Testis (tissue), 3 donors: ENCODE measurements around the gene GFPT2. TPM values are rescaled to one million over a fixed set of nuclear protein-coding genes. Genes with fewer than 3 reads are reported as not detected.

Source experiments
- DNase-seq: peaks from one replicate; pipeline ENCODE4 v3.0.0-alpha.2; 2019
- H3K27ac ChIP-seq, 2 donors: fragments of 200-600 bp; sonication (generic); one replicate each; pipeline ENCODE4 v1.5.1; 2019
- H3K27me3 ChIP-seq: fragments of 200-600 bp; sonication (generic); one replicate; pipeline ENCODE4 v1.5.1; 2019
- H3K36me3 ChIP-seq: fragments of 200-600 bp; sonication (generic); one replicate; pipeline ENCODE4 v1.5.1; 2017; ENCODE audit warnings: low read depth; ENCODE audit errors: missing control alignments
- H3K4me1 ChIP-seq: fragments of 200-600 bp; sonication (generic); one replicate; pipeline ENCODE4 v1.5.1; 2019
- H3K4me3 ChIP-seq, 2 donors: fragments of 200-600 bp; sonication (generic); one replicate each; pipeline ENCODE4 v1.5.1; 2017 to 2019
- H3K9me3 ChIP-seq: fragments of 200-600 bp; sonication (generic); one replicate; pipeline ENCODE4 v1.5.1; 2017
- POLR2A ChIP-seq: fragments of 450-650 bp; IDR thresholded peaks from one replicate; pipeline ENCODE4 v1.6.1; 2017; ENCODE audit warnings: antibody characterized with exemption, mild to moderate bottlenecking, moderate library complexity
- WGBS, 2 donors: methylation state at CpG; one replicate each; pipeline ENCODE4 v1.1.5; 2018; 5-methylcytosine and 5-hydroxymethylcytosine counted together
- intact Hi-C: fragments of 100-400 bp; cut with DNase I; formaldehyde crosslinking; loops from one replicate; pipeline ENCODE4 v1.15.1; 2023; ENCODE audit warnings: low total_unique reads
- polyA plus RNA-seq: library from polyadenylated mRNA; stranded (reverse); fragments of 350-450 nt; fragmentation: Illumina TruSeq; extraction: RNeasy Lipid Tissue Mini Kit (QIAGEN cat#74804); gene quantifications from one replicate; pipeline ENCODE4 v1.2.3, GENCODE V29; 2014; ENCODE audit warnings: low read depth, low replicate concordance; ENCODE audit not compliant: insufficient read depth
- total RNA-seq, 2 donors: library from RNA; depleted of rRNA; stranded (reverse); fragments of >200 nt; gene quantifications; one replicate each; pipeline ENCODE4 v1.2.3, GENCODE V29; 2016
- TF ChIP-seq, protein P1 (sequence below), 3 experiments: fragments of 450-650 bp in 2 of 3; fragments of 200-600 bp in 1 of 3; sonication (generic) in 1 of 3; IDR thresholded peaks; one replicate each; pipeline ENCODE4 v1.5.1; 2016 to 2019; ENCODE audit warnings: antibody characterized with exemption in 3 of 3, mild to moderate bottlenecking in 2 of 3, moderate library complexity in 1 of 3

The GFPT2 gene
- total and polyA plus RNA-seq, 3 donors from 2014 or later = 17.6 to 21.7 (median 17.9) TPM

DNA sequence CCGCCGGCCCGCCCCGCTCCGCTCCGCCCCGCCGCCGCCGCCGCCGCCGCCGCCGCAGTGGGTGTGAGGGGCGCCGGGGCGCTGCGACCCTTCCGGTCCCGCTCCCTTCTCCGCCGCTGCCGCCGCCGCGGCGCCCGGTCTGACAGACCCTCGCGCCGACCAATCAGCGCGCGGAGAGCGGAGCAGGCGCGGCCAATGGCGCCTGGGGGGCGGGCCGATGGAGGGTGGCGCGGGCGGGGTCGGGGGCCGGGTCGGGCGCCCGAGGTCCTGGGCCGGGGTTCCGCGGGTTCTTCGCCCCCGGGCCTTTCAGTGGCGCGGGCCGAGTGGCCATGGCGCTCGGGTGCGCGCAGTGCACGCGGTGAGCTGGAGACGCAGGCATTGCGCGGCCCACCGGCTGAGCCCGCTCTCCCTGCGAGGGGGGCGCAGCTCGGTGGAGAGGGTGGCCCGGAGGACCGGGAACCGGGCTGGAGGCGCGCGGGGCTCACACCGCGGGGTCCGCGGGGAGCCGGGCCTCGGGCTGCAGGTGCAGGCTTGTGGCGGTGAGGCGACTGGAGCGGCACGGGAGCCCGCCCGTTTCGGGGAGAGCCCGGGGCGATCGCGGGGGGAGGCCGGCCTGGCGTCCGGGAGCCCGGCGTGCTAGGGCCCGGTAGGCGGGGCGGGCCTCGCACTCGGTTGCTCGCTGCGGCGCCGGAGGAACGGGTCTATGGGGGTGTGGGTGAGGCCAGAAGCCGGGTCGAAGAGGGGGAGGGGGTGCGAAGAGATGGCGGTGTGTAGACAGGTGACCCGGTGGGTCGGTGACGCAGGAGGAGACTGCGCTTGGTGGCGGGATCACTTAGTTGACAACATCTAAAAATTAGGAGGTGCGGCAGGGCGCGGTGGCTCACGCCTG lies 60.9 kb downstream of the GFPT2 start, which contains the start of gene MAPK9:
TSS of gene MAPK9 (minus strand) at position 141 of the 889 bp plus-strand sequence. CDS start 11,522 bp downstream, outside the sequence.
- no peaks in the 10 kb centered on the region for H3K9me3 ChIP-seq
- intact Hi-C loops = no loop called here
- H3K4me1 ChIP-seq = peaks cover 26% of the 10 kb centered on the region
- TF ChIP-seq, protein P1, sequence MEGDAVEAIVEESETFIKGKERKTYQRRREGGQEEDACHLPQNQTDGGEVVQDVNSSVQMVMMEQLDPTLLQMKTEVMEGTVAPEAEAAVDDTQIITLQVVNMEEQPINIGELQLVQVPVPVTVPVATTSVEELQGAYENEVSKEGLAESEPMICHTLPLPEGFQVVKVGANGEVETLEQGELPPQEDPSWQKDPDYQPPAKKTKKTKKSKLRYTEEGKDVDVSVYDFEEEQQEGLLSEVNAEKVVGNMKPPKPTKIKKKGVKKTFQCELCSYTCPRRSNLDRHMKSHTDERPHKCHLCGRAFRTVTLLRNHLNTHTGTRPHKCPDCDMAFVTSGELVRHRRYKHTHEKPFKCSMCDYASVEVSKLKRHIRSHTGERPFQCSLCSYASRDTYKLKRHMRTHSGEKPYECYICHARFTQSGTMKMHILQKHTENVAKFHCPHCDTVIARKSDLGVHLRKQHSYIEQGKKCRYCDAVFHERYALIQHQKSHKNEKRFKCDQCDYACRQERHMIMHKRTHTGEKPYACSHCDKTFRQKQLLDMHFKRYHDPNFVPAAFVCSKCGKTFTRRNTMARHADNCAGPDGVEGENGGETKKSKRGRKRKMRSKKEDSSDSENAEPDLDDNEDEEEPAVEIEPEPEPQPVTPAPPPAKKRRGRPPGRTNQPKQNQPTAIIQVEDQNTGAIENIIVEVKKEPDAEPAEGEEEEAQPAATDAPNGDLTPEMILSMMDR (IDR thresholded peaks at IDR 0.05) = no peak
- TF ChIP-seq POLR2A = no peak
- H3K36me3 ChIP-seq = no peaks in the 10 kb centered on the region
- H3K27me3 ChIP-seq = no peaks in the 10 kb centered on the region
- peak within 1 kb of the TSS; percentile 87 to 91 for H3K4me3 ChIP-seq
- H3K27ac ChIP-seq = peak within 1 kb of the TSS; percentile 82 to 86
- DNase-seq = peak; percentile 91
- 0 to 2% methylated on average over 56 to 62 of the region's 122 CpGs for WGBS, 2 donors

DNA sequence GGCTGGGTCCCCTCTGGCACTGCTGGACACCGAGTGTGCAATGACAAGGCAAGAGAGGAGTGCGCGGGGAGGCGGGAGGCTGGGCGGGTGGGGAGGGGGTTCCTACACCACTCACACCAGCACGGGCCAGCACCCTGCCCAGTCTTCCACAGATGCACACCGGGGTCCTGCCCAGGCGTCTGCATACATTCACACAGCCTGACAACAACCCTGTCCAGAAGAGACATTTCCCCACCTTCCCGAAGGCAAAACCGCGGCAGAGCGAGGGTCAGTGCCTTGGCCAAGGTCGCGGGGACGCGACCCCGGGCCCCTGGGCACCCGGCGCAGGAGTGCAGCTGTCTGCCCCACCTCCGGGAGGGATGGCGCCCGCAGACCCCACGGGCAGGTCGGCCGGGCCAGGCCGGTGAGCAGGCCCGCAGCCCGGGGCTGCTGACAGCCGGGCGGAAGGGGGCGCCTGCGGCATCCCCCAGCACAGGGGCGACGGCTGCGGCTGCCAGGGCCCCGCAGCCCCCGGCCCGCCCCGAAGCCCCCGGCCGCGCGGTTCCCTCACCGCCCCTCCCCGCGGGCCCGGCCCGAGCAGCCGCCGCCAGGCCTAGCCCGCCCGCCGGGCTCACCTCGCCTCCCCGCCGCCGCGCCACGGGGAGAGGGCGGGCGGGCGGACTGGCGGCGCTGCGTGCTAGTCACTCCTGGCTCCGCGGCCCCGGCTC lies 61.7 kb downstream of the GFPT2 start:
- no peaks in the 10 kb centered on the region for H3K9me3 ChIP-seq
- DNase-seq = peak; percentile 26
- peaks cover 26% of the 10 kb centered on the region for H3K4me1 ChIP-seq
- no peaks in the 10 kb centered on the region for H3K27me3 ChIP-seq
- 0% methylated on average over 1 to 29 of the region's 68 CpGs for WGBS, 2 donors
- peak overlapping the region; percentile 68 to 87 for H3K4me3 ChIP-seq
- no peak for TF ChIP-seq POLR2A
- TF ChIP-seq, protein P1 (IDR thresholded peaks at IDR 0.05) = no peak
- H3K36me3 ChIP-seq = no peaks in the 10 kb centered on the region
- H3K27ac ChIP-seq = peak overlapping the region in 1 of 2 donors; percentile 82
- intact Hi-C loops = no loop called here

DNA sequence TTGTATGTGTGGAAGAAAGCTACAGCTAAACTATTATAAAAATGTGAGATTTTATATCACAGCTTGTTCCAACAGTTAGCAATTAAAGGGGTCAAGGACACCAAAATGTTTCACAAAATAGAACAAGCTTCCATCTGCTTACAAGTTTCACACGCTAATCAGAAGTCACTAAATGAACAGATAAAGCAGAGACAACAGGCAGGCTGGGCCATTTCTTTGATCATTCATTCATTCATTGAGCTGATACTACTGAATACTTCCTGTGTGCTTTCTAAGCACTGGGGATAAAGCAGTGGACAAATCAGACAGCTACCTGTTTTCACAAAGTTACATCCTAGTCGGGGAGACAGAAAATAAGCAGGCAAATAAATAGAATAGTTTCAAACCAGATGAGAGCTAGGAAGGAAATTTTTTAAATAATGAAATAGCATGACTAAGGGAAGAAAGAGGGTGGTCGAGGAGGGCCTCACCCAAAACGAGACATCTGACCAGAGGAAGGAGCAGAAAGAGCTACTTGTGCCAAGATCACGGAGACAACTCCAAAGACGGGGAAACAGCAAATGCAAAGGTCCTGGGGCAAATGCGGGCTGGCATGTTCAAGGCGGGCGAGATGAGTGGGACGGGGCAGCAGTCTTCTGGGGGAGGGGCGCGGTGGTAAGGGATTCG lies 62.4 kb downstream of the GFPT2 start:
- TF ChIP-seq, protein P1 (IDR thresholded peaks at IDR 0.05) = no peak
- no peak for TF ChIP-seq POLR2A
- 4 to 10% methylated on average over 12 to 13 of the region's 13 CpGs for WGBS, 2 donors
- H3K27ac ChIP-seq = peak overlapping the region in 1 of 2 donors; percentile 82
- no peaks in the 10 kb centered on the region for H3K27me3 ChIP-seq
- H3K4me1 ChIP-seq = peaks cover 26% of the 10 kb centered on the region
- peak; percentile 16 for DNase-seq
- peak overlapping the region; percentile 68 to 87 for H3K4me3 ChIP-seq
- no peaks in the 10 kb centered on the region for H3K9me3 ChIP-seq
- intact Hi-C loops = no loop called here
- H3K36me3 ChIP-seq = no peaks in the 10 kb centered on the region

DNA sequence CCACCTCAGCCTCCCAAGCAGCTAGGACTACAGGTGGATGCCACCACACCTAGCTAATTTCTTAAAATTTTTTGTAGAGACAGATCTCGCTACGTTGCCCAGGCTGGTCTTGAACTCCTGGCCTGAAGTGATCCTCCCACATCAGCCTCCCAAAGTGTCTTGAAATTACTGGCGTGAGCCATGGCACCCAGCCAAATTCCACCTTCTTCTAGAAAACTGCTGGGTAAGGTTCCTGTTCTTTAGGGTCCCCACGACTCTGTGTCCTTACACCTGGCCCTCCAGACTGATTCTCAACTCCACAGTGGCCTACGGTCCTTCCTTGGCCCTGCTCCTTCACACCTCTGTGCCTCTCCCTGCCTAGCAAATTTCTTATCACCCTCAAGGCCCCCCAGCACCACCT lies 63.2 kb downstream of the GFPT2 start:
- H3K4me3 ChIP-seq = no peak overlapping the region
- peak; percentile 29 for DNase-seq
- intact Hi-C loops = no loop called here
- H3K27me3 ChIP-seq = no peaks in the 10 kb centered on the region
- no peaks in the 10 kb centered on the region for H3K9me3 ChIP-seq
- peak overlapping the region in 1 of 2 donors; percentile 27 for H3K27ac ChIP-seq
- no peak for TF ChIP-seq POLR2A
- TF ChIP-seq, protein P1 (IDR thresholded peaks at IDR 0.05) = no peak
- WGBS, 2 donors = 40 to 48% methylated on average over 5 of the region's 5 CpGs
- no peaks in the 10 kb centered on the region for H3K36me3 ChIP-seq
- peaks cover 26% of the 10 kb centered on the region for H3K4me1 ChIP-seq
